ENCODE measurements around the gene WNK4.

The WNK4 gene

DNA sequence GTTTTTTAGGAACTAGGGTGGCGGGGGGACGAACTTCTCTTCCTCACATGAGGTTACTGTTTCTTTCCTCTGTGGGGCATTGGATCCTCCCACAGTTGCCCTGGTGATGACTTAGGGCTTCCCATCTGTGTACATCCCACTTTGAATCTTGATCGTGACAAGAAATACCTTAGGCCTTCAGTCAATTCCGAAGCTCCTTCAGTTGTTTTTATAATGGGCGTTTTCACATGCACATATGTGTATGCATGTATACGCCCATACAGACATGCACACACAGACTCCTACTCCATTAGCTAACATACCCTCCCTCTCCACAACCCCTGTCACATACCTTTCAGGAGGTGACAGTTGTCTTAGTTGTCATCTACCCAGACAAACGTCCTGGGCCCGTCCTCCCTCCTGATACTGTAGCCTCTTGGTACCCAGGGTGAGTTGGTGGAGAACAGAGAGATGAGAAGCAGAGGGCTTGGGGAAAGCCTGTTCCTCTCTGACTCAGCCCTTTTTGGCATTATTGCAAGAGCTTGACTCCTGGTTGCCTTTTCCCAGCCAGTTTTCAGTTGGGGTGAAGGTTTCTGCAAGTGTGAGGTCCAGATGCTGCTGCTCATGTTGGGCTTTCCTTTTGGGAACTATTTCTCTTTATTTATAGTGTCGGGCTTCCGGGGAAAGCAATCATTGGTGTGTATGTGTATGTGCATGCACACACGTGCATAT is 61.7 kb downstream of the WNK4 start:
- no peak for DNase-seq

GRCh38 chr17:42843358-42843934 is 63.0 kb downstream of the WNK4 start:
- DNase-seq: peak; percentile 53

DNA sequence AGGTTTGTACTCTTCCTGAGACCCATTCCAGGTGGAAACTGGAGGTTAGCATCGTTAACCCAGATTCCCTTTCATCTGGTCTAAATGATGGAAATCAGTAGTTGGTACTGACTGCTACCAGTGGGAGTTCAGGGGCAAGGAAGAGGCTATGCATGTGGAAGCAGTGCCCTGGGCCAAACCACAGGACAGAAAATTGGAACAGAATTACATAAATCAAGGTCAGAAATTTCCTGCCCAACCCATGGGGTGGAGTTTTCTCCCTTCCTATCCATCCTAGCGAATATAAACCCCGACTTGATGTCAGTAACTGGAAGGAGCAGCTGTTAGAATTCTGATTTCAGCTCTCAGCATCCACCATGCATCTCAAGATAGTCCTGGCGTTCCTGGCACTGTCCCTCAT is 63.9 kb downstream of the WNK4 start, which contains the start of gene AOC2:
AOC2 (plus strand) TSS at position 310 of the 400 bp plus-strand sequence; CDS start at position 357, 47 bp downstream.
- no peak for DNase-seq

- DNase-seq: no peak
These were observed 64.5 kb downstream of the WNK4 start for GRCh38 chr17:42844761-42845555.

DNA sequence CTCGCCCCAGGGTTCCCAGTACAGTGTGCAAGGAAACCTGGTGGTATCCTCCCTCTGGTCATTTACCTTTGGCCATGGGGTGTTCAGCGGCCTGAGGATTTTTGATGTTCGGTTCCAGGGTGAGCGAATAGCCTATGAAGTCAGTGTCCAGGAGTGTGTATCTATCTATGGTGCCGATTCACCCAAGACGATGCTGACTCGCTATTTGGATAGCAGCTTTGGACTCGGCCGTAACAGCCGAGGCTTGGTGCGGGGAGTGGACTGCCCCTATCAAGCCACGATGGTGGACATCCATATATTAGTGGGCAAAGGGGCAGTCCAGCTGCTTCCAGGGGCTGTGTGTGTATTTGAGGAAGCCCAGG is 65.1 kb downstream of the WNK4 start:
- DNase-seq: no peak

DNA sequence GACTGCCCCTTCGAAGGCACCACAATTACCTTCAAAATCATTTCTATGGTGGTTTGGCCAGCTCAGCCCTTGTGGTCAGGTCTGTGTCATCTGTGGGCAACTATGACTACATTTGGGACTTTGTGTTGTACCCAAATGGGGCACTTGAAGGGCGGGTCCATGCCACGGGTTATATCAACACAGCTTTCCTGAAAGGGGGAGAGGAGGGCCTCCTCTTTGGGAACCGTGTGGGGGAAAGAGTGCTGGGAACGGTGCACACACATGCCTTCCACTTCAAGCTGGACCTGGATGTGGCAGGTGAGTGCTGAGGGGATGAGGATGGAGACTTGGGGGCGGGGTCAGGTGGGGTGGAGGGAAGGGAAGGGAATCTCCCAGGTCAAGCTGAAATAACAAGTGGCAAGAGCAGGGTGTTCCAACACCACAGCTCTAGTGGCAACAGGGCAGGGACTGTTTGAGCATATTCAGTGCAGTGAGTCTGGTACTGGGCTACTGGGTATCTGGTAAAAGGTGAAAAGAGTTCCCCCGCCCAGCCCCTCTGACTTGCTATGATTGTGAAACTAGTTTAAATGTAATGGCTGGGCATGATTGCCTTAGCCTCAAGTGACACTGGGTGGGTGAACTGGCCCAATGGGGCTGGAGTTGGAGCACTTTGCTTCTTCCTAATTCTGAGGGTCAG is 65.6 kb downstream of the WNK4 start:
- no peak for DNase-seq
